Measurements from ENCODE around the gene ZCCHC14. TPM values are rescaled to one million over a fixed set of nuclear protein-coding genes. Genes with fewer than 3 reads are reported as not detected.
A peak's percentile ranks its signal among the peaks of the same experiment; 100 is the strongest.

Gene ZCCHC14
- total and polyA plus RNA-seq, 2 of the 8 experiments (the other 6 are each of a cell fraction or from before 2014, with no cell fraction given), result 8.2 to 28.2 TPM

DNA sequence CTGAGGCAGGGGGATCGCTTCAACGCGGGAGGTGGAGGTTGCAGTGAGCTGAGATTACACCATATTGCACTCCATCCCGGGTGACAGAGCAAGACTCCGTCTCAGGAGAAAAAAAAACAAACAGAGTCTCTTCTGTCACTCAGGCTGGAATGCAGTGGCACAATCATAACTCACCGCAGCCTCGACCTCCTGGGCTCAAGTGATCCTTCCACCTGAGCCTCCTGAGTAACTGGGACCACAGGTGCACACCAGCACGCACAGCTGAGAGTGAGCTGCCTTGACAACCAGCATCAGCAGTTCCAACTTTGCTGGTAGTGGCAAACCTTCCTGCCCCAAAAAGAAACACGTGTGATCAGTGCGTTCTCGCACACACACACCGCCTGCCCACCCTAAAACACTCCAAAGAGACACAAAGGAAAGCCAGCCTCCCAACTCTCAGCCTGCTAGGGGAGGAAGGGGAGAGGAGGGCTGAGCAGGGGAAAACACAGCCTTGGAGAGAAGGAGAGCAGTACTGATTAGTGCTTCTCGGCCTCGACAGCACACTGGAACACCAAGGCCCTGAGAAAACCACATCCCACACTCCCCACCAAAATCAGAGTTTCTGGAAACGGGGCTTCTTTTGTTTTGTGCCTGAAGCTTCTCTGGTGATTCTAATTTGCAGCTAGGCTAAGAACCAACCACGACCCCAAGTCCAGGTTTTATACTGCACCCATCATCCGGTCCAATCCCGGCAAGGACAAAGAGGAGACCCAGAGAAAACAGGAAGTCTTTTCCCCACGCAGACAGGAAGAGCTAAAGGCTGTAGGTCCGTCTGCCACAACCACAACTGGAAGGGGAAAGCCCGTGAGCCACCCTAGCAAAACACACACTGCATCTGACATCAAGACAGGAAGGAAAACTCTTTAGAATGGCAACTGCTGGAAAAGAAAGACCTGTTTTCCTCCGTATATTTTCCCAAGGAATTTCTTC is 28.8 kb downstream of the ZCCHC14 start:
- Histone ChIP-seq H3K27ac (ENCODE audit: low read depth, low read length) (no peak overlapping the region), H3K4me1 (replicated peaks in 1 of 4; ENCODE audit: control insufficient read depth in 3 of 4, insufficient read depth in 4 of 4, low read length in 3 of 4) (peaks cover 2 to 8% (median 4%) of the 10 kb centered on the region in 4 experiments; a peak in 6 of 7 replicates), H3K79me1 (ENCODE audit: low read depth, low read length) (peaks cover 11% of the 10 kb centered on the region), H4K5ac (ENCODE audit: insufficient read length, low read depth, low read length) (no peak overlapping the region), H3K23ac (ENCODE audit: insufficient read length) (no peak overlapping the region), H3K4me3 (ENCODE audit: extremely low read depth in 1 of 4, insufficient read depth in 2 of 4, low read depth in 3 of 4, low read length in 4 of 4) (no peak overlapping the region), H2BK15ac (ENCODE audit: low read length) (no peak overlapping the region), H2AK5ac (ENCODE audit: low read depth, low read length) (no peak overlapping the region), H3K36me3 (ENCODE audit: control insufficient read depth in 2 of 4, insufficient read depth in 4 of 4, low read length in 3 of 4) (peaks cover 0 to 2% (median under 1%) of the 10 kb centered on the region in 4 experiments; a peak in 3 of 8 replicates), H3K14ac (ENCODE audit: insufficient read length) (no peak overlapping the region), H3K56ac (replicated peaks; ENCODE audit: insufficient read length, low read depth, low read length) (no peak overlapping the region), H3K9ac (replicated peaks in 1 of 4; ENCODE audit: extremely low read depth in 1 of 4, low read depth in 3 of 4, low read length in 3 of 4) (no peak overlapping the region), H3K9me3 (ENCODE audit: insufficient read depth in 2 of 2, low read depth in 1 of 2, low read length in 1 of 2) (no peaks in the 10 kb centered on the region), H3K27me3 (replicated peaks in 1 of 4; ENCODE audit: control insufficient read depth in 3 of 4, extremely low read depth in 1 of 4, insufficient read depth in 3 of 4, low read length in 3 of 4) (no peaks in the 10 kb centered on the region), H2BK12ac (ENCODE audit: low read depth, low read length) (no peak overlapping the region), H2BK20ac (ENCODE audit: low read length) (no peak overlapping the region), H3K4ac (replicated peaks; ENCODE audit: insufficient read length, low read depth, low read length) (no peak overlapping the region), H3K23me2 (ENCODE audit: low read depth, low read length) (no peaks in the 10 kb centered on the region), H4K20me1 (replicated peaks in 1 of 2; ENCODE audit: control insufficient read depth in 1 of 2, insufficient read depth in 2 of 2, low read length in 2 of 2) (peaks cover 0 to 12% of the 10 kb centered on the region in 2 experiments), H2BK5ac (ENCODE audit: low read depth, low read length) (0 out of 2 replicates have a peak overlapping the region, but pooled peaks have one; percentile 7), H3K4me2 (ENCODE audit: insufficient read depth in 1 of 2, low read depth in 2 of 2, low read length in 2 of 2) (no peak overlapping the region), H4K8ac (ENCODE audit: extremely low read depth, insufficient read depth, low read length) (no peak overlapping the region), H2BK120ac (replicated peaks; ENCODE audit: low read depth, low read length) (no peak overlapping the region), H4K91ac (replicated peaks; ENCODE audit: insufficient read length, low read length) (no peak overlapping the region), H3K79me2 (ENCODE audit: control insufficient read depth in 1 of 2, insufficient read depth in 2 of 2, low read length in 2 of 2) (peaks cover 0 to 47% of the 10 kb centered on the region in 2 experiments; a peak in 2 of 4 replicates), H2AFZ (ENCODE audit: low read length) (no peak overlapping the region), H3K18ac (ENCODE audit: extremely low read depth, low read length) (no peak overlapping the region)
- ChIA-PET CTCF (ENCODE audit: partially characterized antibody) (interaction anchor here (0.7 to 3.8 kb wide), 13 partner anchors 9 to 313 kb away, joined by 3 to 20 read pairs (median 5); no protein-coding TSS in a partner anchor), POLR2A (ENCODE audit: partially characterized antibody) (interaction anchor here (0.6 kb wide), 1 partner anchor 168 kb away, joined by 3 read pairs; no protein-coding TSS in a partner anchor)
- WGBS, 2 experiments (ENCODE audit: extremely low coverage in 1 of 2, insufficient coverage in 1 of 2, insufficient read length in 1 of 2, insufficient replicate concordance in 2 of 2, low coverage in 1 of 2, low lambda C conversion rate in 2 of 2, missing lambda C conversion rate in 1 of 2), result 92% methylated on average over 16 of the region's 22 CpGs; no CpG with 5 or more reads in 1 of the 2 experiments
- FAIRE-seq (no peak), DNase-seq (ENCODE audit: low read depth in 1 of 2, low spot score in 2 of 2) (no peak)
- no peak for TF ChIP-seq POLR2A (IDR thresholded peaks at IDR 0.05; ENCODE audit: control extremely low read depth in 1 of 2, low read depth in 2 of 2, low read length in 2 of 2)
- no peak for TF ChIP-seq BRCA1 (IDR thresholded peaks at IDR 0.05; ENCODE audit: low read depth, low read length)
- TF ChIP-seq MAFK (IDR thresholded peaks at IDR 0.05; ENCODE audit: low read depth, low read length), result no peak
- no peak for TF ChIP-seq JUND (IDR thresholded peaks at IDR 0.05; ENCODE audit: low read length)
- no peak for TF ChIP-seq TBP (IDR thresholded peaks at IDR 0.05; ENCODE audit: low read depth, low read length)
- no peak for TF ChIP-seq RXRA (IDR thresholded peaks at IDR 0.05; ENCODE audit: insufficient read depth, low read depth, low read length)
